ENCODE data around the gene SLC27A3. TPM values are rescaled to one million over a fixed set of nuclear protein-coding genes. Genes with fewer than 3 reads are reported as not detected.
A peak's percentile ranks its signal among the peaks of the same experiment; 100 is the strongest.

SLC27A3 gene
- total and polyA plus RNA-seq, 10 of the 15 experiments (the other 5 are each of a cell fraction or from before 2014, with no cell fraction given): 2.6 to 18.1 (median 8.3) TPM

DNA sequence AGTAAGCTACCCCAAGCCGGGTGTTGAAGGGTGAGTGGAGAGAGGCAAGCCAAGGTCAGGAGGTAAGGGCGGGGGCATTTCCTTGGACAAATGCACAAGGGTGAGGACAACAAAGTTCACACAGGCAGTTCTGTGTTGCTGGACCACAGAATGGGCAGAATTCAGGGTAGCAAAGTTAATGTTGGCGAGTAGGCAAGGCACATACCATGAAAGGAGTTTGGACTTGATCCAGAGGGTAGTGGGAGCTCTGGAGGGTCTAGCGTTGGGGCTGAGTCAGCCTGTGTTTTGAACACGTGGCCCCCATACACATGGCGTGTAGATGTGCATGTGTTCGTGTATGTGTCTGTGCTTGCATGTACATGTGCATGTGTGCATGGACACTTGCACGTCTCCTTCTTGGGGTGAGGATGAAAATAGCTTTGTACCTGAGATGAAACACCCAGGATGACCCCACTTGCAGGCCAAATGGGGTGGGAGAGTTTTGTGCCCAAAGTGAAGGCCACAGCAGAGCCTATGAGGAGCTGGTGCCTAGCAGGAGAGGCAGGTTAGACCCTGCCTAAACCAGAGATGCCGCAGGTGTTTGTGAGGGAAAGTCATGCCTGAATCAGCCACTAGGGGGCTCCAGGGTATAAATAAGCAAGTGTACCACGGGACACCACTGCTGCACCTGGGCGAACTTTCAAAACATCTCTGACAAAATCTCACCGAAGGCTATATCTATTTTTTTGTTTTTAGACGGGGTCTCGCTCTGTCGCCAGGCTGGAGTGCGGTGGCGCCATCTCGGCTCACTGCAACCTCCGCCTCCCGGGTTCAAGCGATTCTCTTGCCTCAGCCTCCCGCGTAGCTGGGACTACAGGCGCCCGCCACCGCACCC is 21.8 kb downstream of the SLC27A3 start:
- RAD21 ChIA-PET (ENCODE audit: unreplicated experiment): interaction anchor here (0.6 to 3.5 kb wide), 13 partner anchors 21 to 194 kb away, joined by 3 to 33 read pairs (median 4); partner anchors contain the start of genes DENND4B, GATAD2B, RAB13 and RPS27
- WGBS (ENCODE audit: insufficient coverage, insufficient replicate concordance, low lambda C conversion rate, missing lambda C conversion rate): 37% methylated on average over 26 of the region's 26 CpGs
- Histone ChIP-seq H3K4me3 (no peak overlapping the region), H3K4me2 (ENCODE audit: control insufficient read depth, insufficient read depth) (no peak overlapping the region), H3K79me2 (ENCODE audit: control insufficient read depth, insufficient read depth, low read length) (no peaks in the 10 kb centered on the region), H3K4me1 (ENCODE audit: control insufficient read depth, insufficient read depth, low read length) (peaks cover 6% of the 10 kb centered on the region), H3K9me3 (replicated peaks; ENCODE audit: control insufficient read depth, insufficient read depth, low read length) (no peaks in the 10 kb centered on the region), H3K27ac (ENCODE audit: control insufficient read depth, insufficient read depth) (no peak overlapping the region), H4K20me1 (ENCODE audit: control insufficient read depth, insufficient read depth) (no peaks in the 10 kb centered on the region), H3K27me3 (replicated peaks in 1 of 2; ENCODE audit: control insufficient read depth in 2 of 2, insufficient read depth in 2 of 2, low read length in 1 of 2) (no peaks in the 10 kb centered on the region), H3K9ac (ENCODE audit: control insufficient read depth, insufficient read depth, low read length) (no peak overlapping the region), H2AFZ (ENCODE audit: control insufficient read depth, low read depth, low read length) (no peak overlapping the region), H3K36me3 (ENCODE audit: control insufficient read depth in 2 of 2, insufficient read depth in 2 of 2, low read length in 1 of 2) (peaks cover 0 to 5% of the 10 kb centered on the region in 2 experiments; a peak in 2 of 4 replicates)
- FAIRE-seq: peak; percentile 99
- CTCF ChIA-PET: interaction anchor here (0.5 to 4.9 kb wide), 30 partner anchors 8 to 475 kb away, joined by 3 to 85 read pairs (median 4); partner anchors contain the start of genes CREB3L4, DENND4B, GATAD2B and JTB
- SMC1A ChIA-PET (ENCODE audit: uncharacterized antibody, unreplicated experiment): interaction anchor here (0.8 to 4.0 kb wide), 14 partner anchors 8 to 189 kb away, joined by 3 to 46 read pairs (median 4); partner anchors contain the start of genes CHTOP, DENND4B, JTB and RAB13
- POLR2A ChIA-PET: interaction anchor here (1.0 to 1.8 kb wide), 5 partner anchors 126 to 190 kb away, joined by 3 to 6 read pairs (median 4); partner anchors contain the start of gene JTB
- ATAC-seq: peak; percentile 93
- no TSS peak for BruUV-seq (replicated peaks)
- no peak for DNase-seq (ENCODE audit: low read depth, low spot score)
- intact Hi-C loops (cut with micrococcal nuclease; ENCODE audit: unreplicated experiment): loop anchor here (1.0 to 5.0 kb wide), 3 partner anchors 149 to 475 kb away; partner anchors contain the start of genes DENND4B, HAX1 and RAB13
- in situ Hi-C loops (cut with MboI): loop anchor here (10.0 kb wide), 1 partner anchor 188 kb away; the partner anchor contains the start of gene RAB13
- TF ChIP-seq, protein P1, sequence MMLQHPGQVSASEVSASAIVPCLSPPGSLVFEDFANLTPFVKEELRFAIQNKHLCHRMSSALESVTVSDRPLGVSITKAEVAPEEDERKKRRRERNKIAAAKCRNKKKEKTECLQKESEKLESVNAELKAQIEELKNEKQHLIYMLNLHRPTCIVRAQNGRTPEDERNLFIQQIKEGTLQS (IDR thresholded peaks at IDR 0.05; ENCODE audit: borderline replicate concordance, extremely low read depth, low read depth, low read length): no peak
- no peak for TF ChIP-seq SMAD5 (IDR thresholded peaks at IDR 0.05; ENCODE audit: low read depth)
- TF ChIP-seq SIX5 (IDR thresholded peaks at IDR 0.05; ENCODE audit: low read depth, low read length, severe bottlenecking): no peak
- TF ChIP-seq CHD1 (IDR thresholded peaks at IDR 0.05; ENCODE audit: low read depth, low read length): no peak
- TF ChIP-seq BMI1 (IDR thresholded peaks at IDR 0.05; ENCODE audit: borderline replicate concordance): no peak
- no peak for TF ChIP-seq NFXL1 (IDR thresholded peaks at IDR 0.05; ENCODE audit: borderline replicate concordance)
- no peak for TF ChIP-seq RELA (IDR thresholded peaks at IDR 0.05; ENCODE audit: borderline replicate concordance, partially characterized antibody)
- TF ChIP-seq YY1 (IDR thresholded peaks at IDR 0.05; ENCODE audit: low read depth, low read length): peak; percentile 67
- no peak for TF ChIP-seq SPI1 (IDR thresholded peaks at IDR 0.05; ENCODE audit: borderline replicate concordance, insufficient read depth, low read depth, low read length)
- TF ChIP-seq PRDM15 (CRISPR knock-in tag; IDR thresholded peaks at IDR 0.05): no peak
- no peak for TF ChIP-seq NR2C1 (IDR thresholded peaks at IDR 0.05)
- TF ChIP-seq SUPT20H (IDR thresholded peaks at IDR 0.05; ENCODE audit: borderline replicate concordance, control insufficient read depth, low read depth, low read length): no peak
- TF ChIP-seq ZSCAN29 (IDR thresholded peaks at IDR 0.05): no peak
- TF ChIP-seq BACH1 (IDR thresholded peaks at IDR 0.05; ENCODE audit: borderline replicate concordance): no peak
- TF ChIP-seq JUNB (IDR thresholded peaks at IDR 0.05): no peak
- no peak for TF ChIP-seq NFYA (IDR thresholded peaks at IDR 0.05; ENCODE audit: borderline replicate concordance, low read depth, low read length)
- TF ChIP-seq IKZF2 (IDR thresholded peaks at IDR 0.05): no peak
- TF ChIP-seq MEF2B (IDR thresholded peaks at IDR 0.05; ENCODE audit: partially characterized antibody, poor library complexity, severe bottlenecking): no peak
- TF ChIP-seq HDAC2 (IDR thresholded peaks at IDR 0.05): no peak
- no peak for TF ChIP-seq ZNF622 (IDR thresholded peaks at IDR 0.05)

All from GM12878 (cell line).